ENCODE measurements around the gene CNTRL.

- no peak for TF ChIP-seq CEBPB (IDR thresholded peaks at IDR 0.05)
- TF ChIP-seq MAX (IDR thresholded peaks at IDR 0.05) = no peak
- TF ChIP-seq EP300 (IDR thresholded peaks at IDR 0.05; ENCODE audit: borderline replicate concordance) = no peak
- TF ChIP-seq RAD21 (IDR thresholded peaks at IDR 0.05; ENCODE audit: low read depth) = no peak
- no peak for TF ChIP-seq YY1 (IDR thresholded peaks at IDR 0.05; ENCODE audit: low read depth)
- TF ChIP-seq REST (IDR thresholded peaks at IDR 0.05; ENCODE audit: low read depth) = no peak
- no peak for TF ChIP-seq CREB1 (IDR thresholded peaks at IDR 0.05; ENCODE audit: low read depth)
- no peak for TF ChIP-seq EGR1 (IDR thresholded peaks at IDR 0.05)
- TF ChIP-seq USF1 (IDR thresholded peaks at IDR 0.05) = no peak
These were observed 80.0 kb downstream of the CNTRL start for GRCh38 chr9:121154782-121155181.

Data from Ishikawa (cell line).